ENCODE measurements around the gene CADPS2. TPM values are rescaled to one million over a fixed set of nuclear protein-coding genes. Genes with fewer than 3 reads are reported as not detected.

Gene CADPS2
- total RNA-seq, 2 experiments from 2014 or later: not detected

DNA sequence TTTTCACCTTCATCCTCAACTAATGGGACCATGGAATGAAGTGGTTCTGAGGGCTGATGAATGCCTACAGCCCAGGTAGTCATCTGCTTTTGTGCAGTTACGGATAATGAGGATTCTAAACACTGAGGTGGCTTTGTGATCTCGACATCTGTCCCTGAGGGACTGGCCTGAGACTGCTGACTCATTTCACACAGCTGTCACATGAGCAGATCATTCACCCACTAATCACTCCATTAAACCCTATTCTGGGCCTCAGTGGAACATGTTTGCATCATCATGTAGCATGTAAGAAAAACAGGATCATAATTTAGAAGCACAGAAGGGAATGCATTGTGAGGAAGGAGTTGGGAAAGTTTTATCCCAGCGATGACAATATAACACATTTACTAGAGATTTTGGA lies 502.3 kb downstream of the CADPS2 start:
- CTCF ChIA-PET: no interaction called here
- no peaks in the 10 kb centered on the region for H3K27me3 ChIP-seq (ENCODE audit: control insufficient read depth in 1 of 2, insufficient read depth in 2 of 2, low read length in 2 of 2)
- Mint-ChIP-seq H3K27ac (no peak overlapping the region), H3K36me3 (ENCODE audit: low read depth) (no peaks in the 10 kb centered on the region), H3K4me3 (no peak overlapping the region), H3K4me1 (ENCODE audit: low read depth) (no peaks in the 10 kb centered on the region), H3K27me3 (no peaks in the 10 kb centered on the region), H3K9me3 (peaks cover 2% of the 10 kb centered on the region)
- ATAC-seq (ENCODE audit: poor library complexity): no peak
- intact Hi-C loops (cut with DNase I, micrococcal nuclease): no loop called here
- POLR2A ChIA-PET: no interaction called here
- H3K9me3 ChIP-seq (ENCODE audit: control insufficient read depth in 1 of 2, insufficient read depth in 1 of 2, low read length in 2 of 2): no peaks in the 10 kb centered on the region
- H3K4me3 ChIP-seq (ENCODE audit: low read length): no peak overlapping the region
- H3K4me1 ChIP-seq (ENCODE audit: insufficient read depth, low read length): no peaks in the 10 kb centered on the region
- H3K27ac ChIP-seq (ENCODE audit: low read depth in 1 of 2, low read length in 2 of 2): no peak overlapping the region
- TF ChIP-seq CTCF (IDR thresholded peaks at IDR 0.05): no peak
- no peaks in the 10 kb centered on the region for H3K36me3 ChIP-seq (ENCODE audit: insufficient read depth, low read length)
- DNase-seq: no peak

DNA sequence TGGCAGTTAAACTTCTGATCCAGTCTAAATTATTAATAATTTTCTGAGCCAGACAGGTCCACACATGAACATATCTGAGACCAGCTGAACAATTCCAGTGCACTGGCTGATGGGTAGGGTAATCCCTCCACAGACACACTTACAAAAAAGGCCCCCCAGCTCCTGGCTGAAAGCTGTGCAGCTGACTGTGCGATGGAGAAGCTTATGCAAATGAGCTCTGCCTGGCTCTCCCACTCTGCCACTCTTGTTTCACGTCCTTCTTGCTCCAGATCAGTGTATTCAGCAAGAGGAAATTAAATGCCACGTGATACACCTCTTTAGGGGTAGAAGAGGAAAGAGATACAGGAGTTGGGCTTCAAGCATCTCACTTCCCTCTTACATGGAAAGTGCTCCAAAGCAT lies 505.3 kb downstream of the CADPS2 start:
- ChIA-PET POLR2A (no interaction called here), CTCF (no interaction called here)
- Histone ChIP-seq H3K4me3 (ENCODE audit: low read length) (no peak overlapping the region), H3K9me3 (ENCODE audit: control insufficient read depth in 1 of 2, insufficient read depth in 1 of 2, low read length in 2 of 2) (no peaks in the 10 kb centered on the region), H3K36me3 (ENCODE audit: insufficient read depth, low read length) (no peaks in the 10 kb centered on the region), H3K27me3 (ENCODE audit: control insufficient read depth in 1 of 2, insufficient read depth in 2 of 2, low read length in 2 of 2) (no peaks in the 10 kb centered on the region), H3K27ac (ENCODE audit: low read depth in 1 of 2, low read length in 2 of 2) (no peak overlapping the region), H3K4me1 (ENCODE audit: insufficient read depth, low read length) (no peaks in the 10 kb centered on the region)
- Mint-ChIP-seq H3K27ac (no peak overlapping the region), H3K27me3 (no peaks in the 10 kb centered on the region), H3K4me1 (ENCODE audit: low read depth) (no peaks in the 10 kb centered on the region), H3K36me3 (ENCODE audit: low read depth) (no peaks in the 10 kb centered on the region), H3K4me3 (no peak overlapping the region), H3K9me3 (no peaks in the 10 kb centered on the region)
- DNase-seq (no peak), ATAC-seq (ENCODE audit: poor library complexity) (no peak)
- no peak for TF ChIP-seq CTCF (IDR thresholded peaks at IDR 0.05)
- intact Hi-C loops (cut with DNase I, micrococcal nuclease): no loop called here

DNA sequence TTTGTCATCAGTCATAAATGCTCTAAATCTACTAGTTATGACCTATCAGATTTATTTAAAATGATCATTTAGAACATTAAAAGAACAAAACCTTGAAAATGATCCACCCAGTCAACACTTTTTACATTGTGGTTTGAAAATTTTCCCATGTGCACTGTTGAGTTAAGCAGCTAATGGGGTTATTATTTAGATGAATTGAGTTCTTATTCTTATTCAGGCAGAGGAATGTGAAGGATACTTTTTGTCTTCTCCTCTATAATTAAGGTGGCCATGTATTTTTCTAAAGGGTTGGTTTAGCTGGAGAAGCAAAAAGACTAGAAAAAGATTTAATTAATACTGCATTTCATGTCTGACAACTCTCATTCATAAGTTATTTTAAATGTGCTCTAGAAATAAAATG lies 506.8 kb downstream of the CADPS2 start:
- H3K9me3 Mint-ChIP-seq: no peaks in the 10 kb centered on the region
- CTCF ChIA-PET: no interaction called here
- Histone ChIP-seq H3K4me1 (ENCODE audit: insufficient read depth, low read length) (no peaks in the 10 kb centered on the region), H3K36me3 (ENCODE audit: insufficient read depth, low read length) (no peaks in the 10 kb centered on the region), H3K27ac (ENCODE audit: low read depth in 1 of 2, low read length in 2 of 2) (no peak overlapping the region), H3K27me3 (ENCODE audit: control insufficient read depth in 1 of 2, insufficient read depth in 2 of 2, low read length in 2 of 2) (no peaks in the 10 kb centered on the region), H3K9me3 (ENCODE audit: control insufficient read depth in 1 of 2, insufficient read depth in 1 of 2, low read length in 2 of 2) (no peaks in the 10 kb centered on the region), H3K4me3 (ENCODE audit: low read length) (no peak overlapping the region)
- no peak overlapping the region for H3K27ac Mint-ChIP-seq
- no peak for ATAC-seq (ENCODE audit: poor library complexity)
- POLR2A ChIA-PET: no interaction called here
- TF ChIP-seq CTCF (IDR thresholded peaks at IDR 0.05): no peak
- no peak for DNase-seq
- no peaks in the 10 kb centered on the region for H3K27me3 Mint-ChIP-seq
- intact Hi-C loops (cut with DNase I, micrococcal nuclease): no loop called here
- no peak overlapping the region for H3K4me3 Mint-ChIP-seq
- no peaks in the 10 kb centered on the region for H3K36me3 Mint-ChIP-seq (ENCODE audit: low read depth)
- no peaks in the 10 kb centered on the region for H3K4me1 Mint-ChIP-seq (ENCODE audit: low read depth)

Measured in CD4-positive, alpha-beta T cell (primary cell).